HG03442 (cell line): ENCODE data around the gene RBM12.

Source experiments
- ATAC-seq: cut with Tn5 transposase; IDR thresholded peaks from one replicate; pipeline ENCODE4 v1.9.1; 2021; ENCODE audit warnings: mild to moderate bottlenecking, moderate library complexity; ENCODE audit not compliant: unreplicated experiment

RBM12 gene

DNA sequence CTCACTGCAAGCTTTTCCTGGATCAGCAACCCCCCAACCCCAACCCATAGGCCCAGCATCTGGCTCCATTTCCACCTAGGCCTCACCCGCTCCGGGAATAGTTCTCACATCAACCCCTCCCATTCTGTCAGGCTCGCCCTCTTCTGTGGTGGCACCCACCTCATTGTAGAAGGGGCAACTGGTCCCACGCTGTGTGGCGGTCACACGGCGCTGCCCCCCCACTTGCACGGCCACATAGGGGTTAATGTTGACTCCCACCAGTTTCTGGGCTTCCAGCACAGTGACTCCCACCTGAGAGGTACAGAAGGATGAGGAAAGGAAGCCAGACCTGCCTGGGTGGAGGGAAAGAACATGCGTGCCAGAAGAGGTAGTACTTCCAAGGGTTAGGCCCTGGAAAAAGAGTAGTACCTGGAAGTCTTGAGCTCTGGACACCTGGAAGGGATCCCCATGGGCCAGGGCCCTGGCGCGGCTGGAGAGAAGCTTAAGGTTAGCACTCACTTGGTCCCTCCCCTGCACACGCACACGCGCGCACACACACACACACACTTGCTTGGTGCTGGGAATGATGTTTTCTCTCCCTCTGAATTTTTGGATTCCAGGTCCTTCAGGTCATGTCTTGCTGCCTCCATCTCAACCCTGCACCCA is 61.7 kb downstream of the RBM12 start:
- ATAC-seq, result no peak

DNA sequence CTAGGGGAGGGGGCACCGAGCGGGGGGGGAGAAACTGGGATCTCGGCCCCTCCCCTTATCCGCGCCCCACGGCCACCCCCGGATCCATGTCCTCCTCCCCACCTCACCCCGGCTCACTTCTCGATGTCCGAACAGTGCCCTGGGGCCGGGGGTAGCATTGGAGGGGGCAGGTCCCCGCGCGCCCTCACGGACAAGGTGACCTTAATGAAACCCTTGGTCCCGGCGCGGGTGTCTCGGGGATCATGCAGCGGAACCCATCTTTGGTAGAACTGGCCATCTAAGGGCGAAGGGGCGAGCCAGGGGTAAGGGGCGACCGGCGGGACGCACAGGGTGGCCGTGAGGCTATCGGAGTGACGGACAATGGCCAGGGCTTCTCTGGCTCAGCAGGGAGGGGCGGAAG is 62.7 kb downstream of the RBM12 start:
- ATAC-seq, result no peak

DNA sequence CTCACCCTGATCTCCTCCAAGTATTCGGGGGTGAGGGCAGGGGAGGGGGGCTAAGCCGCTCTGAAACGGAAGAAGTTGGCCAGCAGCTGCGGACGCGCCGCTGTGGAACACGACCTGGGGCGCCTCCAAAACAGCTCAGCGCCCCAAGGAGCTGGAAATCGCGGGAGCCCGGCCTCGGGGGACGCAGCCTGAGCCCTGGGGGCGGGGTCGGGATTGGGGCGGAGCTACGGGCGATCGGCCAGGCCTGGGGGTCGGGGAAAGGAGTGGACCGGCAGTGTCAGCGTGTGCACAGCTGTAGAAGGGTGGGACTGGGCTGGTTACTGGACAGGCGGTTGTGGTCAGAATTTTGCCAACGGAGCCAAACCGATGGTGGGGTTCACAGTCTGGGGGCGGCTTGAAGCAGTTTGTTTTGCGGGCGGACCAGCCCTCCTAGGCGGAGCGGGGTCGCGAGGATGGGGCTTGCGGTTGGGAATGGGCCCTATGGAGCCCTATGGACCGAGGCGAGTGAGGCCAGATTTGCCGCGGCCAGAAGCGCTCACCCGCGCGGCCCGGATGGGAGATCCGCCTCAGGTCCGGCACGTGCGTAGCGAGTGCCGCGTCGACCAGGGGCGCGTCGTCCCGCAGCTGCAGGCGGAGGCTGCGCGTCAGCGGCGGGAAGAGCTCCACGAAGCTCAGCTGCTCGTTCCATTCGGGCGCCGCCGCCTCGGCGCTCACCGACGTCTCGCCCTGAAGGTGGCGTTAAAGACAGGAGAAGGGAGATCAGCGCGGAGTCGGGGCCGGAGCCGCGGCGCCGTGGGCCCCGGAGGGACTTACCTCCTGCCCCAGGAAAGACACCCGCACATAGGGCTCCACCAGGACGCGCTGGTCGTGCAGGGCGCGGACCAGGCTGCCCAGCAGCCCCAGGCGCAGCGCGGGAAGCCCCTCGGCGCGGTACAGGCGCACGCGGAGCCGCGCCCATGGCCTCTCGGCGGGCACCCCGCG is 63.4 kb downstream of the RBM12 start:
- ATAC-seq, result peak; percentile 42

DNA sequence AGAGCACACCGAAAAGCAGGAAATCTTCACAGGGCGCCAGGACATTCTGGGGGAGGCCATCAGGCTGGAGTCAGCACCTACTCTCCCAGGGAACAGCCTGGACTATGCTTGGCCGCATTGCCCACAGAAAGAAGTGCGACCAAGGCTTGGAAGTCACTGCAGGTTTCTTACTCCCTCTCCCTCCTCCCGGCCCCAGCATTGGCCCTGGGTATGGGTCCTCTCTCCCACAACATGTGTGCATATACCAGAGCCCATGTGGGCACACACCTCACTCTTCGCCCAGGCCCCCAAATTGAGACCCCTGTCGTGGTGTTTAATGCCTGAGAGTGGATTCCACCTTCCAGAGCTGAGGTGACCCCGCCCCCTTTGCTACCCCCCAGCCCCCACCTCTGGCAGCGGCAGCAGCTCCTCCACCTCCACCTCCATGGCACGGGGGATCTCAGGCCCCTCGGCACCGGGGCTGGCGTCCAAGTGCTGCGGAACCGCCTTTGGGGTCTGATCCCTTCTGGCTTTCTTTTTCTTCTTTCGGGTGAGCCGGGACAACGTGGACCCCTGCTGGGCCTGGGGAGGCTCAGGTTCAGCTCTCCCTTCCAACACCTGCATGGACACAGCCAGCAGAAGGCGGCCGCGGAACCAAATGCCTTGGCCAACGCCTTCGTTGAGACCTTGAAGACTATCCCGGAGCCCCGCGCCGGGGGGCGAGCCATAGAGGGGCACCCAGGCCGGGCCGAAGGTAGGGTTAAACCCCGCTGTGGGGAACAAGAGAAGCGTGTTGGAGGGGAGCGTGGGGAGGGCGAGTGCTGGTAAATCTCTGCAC is 64.3 kb downstream of the RBM12 start:
- ATAC-seq, result no peak

DNA sequence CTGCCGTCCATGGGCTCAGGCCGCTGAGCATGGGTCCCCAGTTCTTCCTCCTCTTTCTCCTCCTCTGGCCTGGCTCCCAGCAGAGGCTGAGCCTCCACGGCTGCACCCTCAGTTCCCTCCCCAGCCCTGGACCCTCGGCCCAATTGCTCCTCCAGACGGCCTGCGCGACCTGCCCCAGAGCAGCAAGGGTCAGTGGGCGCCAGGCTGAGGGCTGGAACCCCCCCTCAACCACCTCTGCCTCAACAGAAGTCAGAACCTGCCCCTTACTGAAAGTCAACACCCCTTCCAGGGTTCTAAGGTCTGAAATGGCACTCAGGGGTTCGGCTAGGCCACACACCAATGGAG is 65.0 kb downstream of the RBM12 start:
- no peak for ATAC-seq
